Neural progenitor cell (in vitro differentiated cells): ENCODE results near the gene CBFA2T3. TPM values are rescaled to one million over a fixed set of nuclear protein-coding genes. Genes with fewer than 3 reads are reported as not detected.

ENCODE experiments used
- DNase-seq: peaks from one replicate; pipeline ENCODE4 v3.0.0-alpha.2; 2016; ENCODE audit warnings: low spot score
- H2AFZ ChIP-seq: fragments of 200-600 bp; sonication (generic); replicated peaks from 2 replicates; pipeline ENCODE4 v1.6.1; 2016; ENCODE audit warnings: antibody characterized with exemption
- H3F3A ChIP-seq: fragments of 200-600 bp; sonication (generic); 2 replicates; pipeline ENCODE4 v1.6.1; 2016; ENCODE audit warnings: antibody characterized with exemption, low read depth
- H3K27ac ChIP-seq: fragments of 200-600 bp; sonication (generic); 2 replicates; pipeline ENCODE4 v1.5.1; 2016; ENCODE audit warnings: mild to moderate bottlenecking
- H3K27me3 ChIP-seq: fragments of 200-600 bp; sonication (generic); 2 replicates; pipeline ENCODE4 v1.6.1; 2016; ENCODE audit warnings: mild to moderate bottlenecking, moderate library complexity
- H3K36me3 ChIP-seq: fragments of 200-600 bp; sonication (generic); 2 replicates; pipeline ENCODE4 v1.5.1; 2016
- H3K4me1 ChIP-seq: fragments of 200-600 bp; sonication (generic); 2 replicates; pipeline ENCODE4 v1.6.1; 2016; ENCODE audit warnings: mixed run types
- H3K4me2 ChIP-seq: fragments of 200-600 bp; sonication (generic); 2 replicates; pipeline ENCODE4 v1.6.1; 2016
- H3K4me3 ChIP-seq: fragments of 200-600 bp; sonication (generic); 2 replicates; pipeline ENCODE4 v1.5.1; 2016
- H3K79me2 ChIP-seq: fragments of 200-600 bp; sonication (generic); 2 replicates; pipeline ENCODE4 v1.6.1; 2016; ENCODE audit warnings: low read depth
- H3K9ac ChIP-seq: fragments of 200-600 bp; sonication (generic); 2 replicates; pipeline ENCODE4 v1.6.1; 2016
- H3K9me3 ChIP-seq: fragments of 200-600 bp; sonication (generic); 2 replicates; pipeline ENCODE4 v1.5.1; 2016; ENCODE audit warnings: low read depth
- H4K20me1 ChIP-seq: fragments of 200-600 bp; sonication (generic); 2 replicates; pipeline ENCODE4 v1.6.1; 2016; ENCODE audit warnings: low read depth
- H3K27ac Mint-ChIP-seq: 3 replicates; pipeline ENCODE4 v1.8.0; 2021; ENCODE audit warnings: mixed read lengths
- H3K27me3 Mint-ChIP-seq: 2 replicates; pipeline ENCODE4 v1.8.0; 2022; ENCODE audit warnings: low read depth, mild to moderate bottlenecking, inconsistent platforms, moderate library complexity, mixed read lengths; ENCODE audit not compliant: insufficient read depth
- H3K36me3 Mint-ChIP-seq: 3 replicates; pipeline ENCODE4 v1.8.0; 2021; ENCODE audit warnings: mixed read lengths
- H3K4me1 Mint-ChIP-seq: 3 replicates; pipeline ENCODE4 v1.8.0; 2021; ENCODE audit warnings: mixed read lengths
- H3K4me3 Mint-ChIP-seq: 3 replicates; pipeline ENCODE4 v1.8.0; 2021; ENCODE audit warnings: mild to moderate bottlenecking, moderate library complexity, mixed read lengths
- H3K9me3 Mint-ChIP-seq: 3 replicates; pipeline ENCODE4 v1.8.0; 2020; ENCODE audit warnings: mixed read lengths
- CTCF ChIP-seq: fragments of 200-600 bp; sonication (generic); IDR thresholded peaks from 2 replicates; pipeline ENCODE4 v1.5.1; 2017; ENCODE audit warnings: antibody characterized with exemption, mild to moderate bottlenecking
- EZH2 ChIP-seq: fragments of 200-600 bp; sonication (generic); IDR thresholded peaks from 2 replicates; pipeline ENCODE4 v1.6.1; 2017; ENCODE audit warnings: antibody characterized with exemption, mild to moderate bottlenecking, moderate library complexity
- EZH2phosphoT487 ChIP-seq: fragments of 200-600 bp; sonication (generic); IDR thresholded peaks from 2 replicates; pipeline ENCODE4 v1.6.1; 2017; ENCODE audit warnings: antibody characterized with exemption
- total RNA-seq: library from RNA; depleted of rRNA; stranded (reverse); fragments of >200 nt; gene quantifications from 2 replicates; pipeline ENCODE4 v1.2.3, GENCODE V29; 2015; ENCODE audit warnings: low replicate concordance

Gene CBFA2T3
- total RNA-seq, 1 donor from 2014 or later: 0.22 TPM

DNA sequence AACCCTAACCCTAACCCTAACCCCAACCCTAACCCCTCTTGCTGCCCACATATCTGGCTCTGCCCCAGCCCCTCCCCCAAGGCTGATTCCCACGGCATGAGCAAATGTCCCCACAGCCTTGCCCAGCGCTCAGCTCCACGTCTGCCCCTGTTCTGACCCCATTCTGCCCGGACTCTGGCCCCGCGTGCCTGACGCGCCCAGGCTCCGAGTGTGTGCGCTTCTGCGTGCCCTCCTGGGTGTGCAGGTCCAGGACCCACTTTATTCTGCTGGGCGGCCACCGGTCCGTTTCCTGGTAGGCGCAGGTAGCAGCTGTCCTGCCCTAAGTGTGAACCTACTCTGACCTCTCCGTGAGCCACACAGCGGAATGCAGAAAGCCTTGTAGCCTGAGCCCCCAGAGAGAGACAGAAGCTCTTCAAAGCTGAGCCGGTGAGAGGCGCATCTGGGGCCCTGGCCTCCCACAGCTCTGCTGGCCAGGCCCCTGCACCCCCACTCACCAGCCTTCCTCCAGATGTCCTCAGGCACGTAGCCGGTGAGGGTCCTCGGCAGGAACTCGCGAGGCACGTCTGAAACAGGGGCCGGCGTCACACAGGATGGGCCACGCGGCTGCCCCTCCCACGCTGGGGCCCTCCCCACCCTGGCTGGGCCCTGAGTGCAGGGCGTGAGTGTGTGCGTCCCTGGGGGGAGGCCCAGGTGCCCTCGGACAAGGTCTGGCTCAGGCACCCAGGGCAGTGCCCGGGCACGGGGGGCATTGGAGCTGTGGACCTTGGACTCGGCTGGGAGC lies 96.6 kb downstream of the CBFA2T3 start:
- peaks cover 12% of the 10 kb centered on the region for H3K4me1 Mint-ChIP-seq
- H3K36me3 Mint-ChIP-seq: no peaks in the 10 kb centered on the region
- Histone ChIP-seq H3K4me3 (no peak overlapping the region), H3K9me3 (no peaks in the 10 kb centered on the region), H4K20me1 (no peaks in the 10 kb centered on the region), H3K79me2 (no peaks in the 10 kb centered on the region), H3F3A (no peaks in the 10 kb centered on the region), H3K4me2 (no peak overlapping the region), H3K27me3 (no peaks in the 10 kb centered on the region), H3K4me1 (peaks cover 7% of the 10 kb centered on the region), H2AFZ (no peak overlapping the region), H3K36me3 (no peaks in the 10 kb centered on the region), H3K27ac (no peak overlapping the region), H3K9ac (no peak overlapping the region)
- H3K27me3 Mint-ChIP-seq: peaks cover 8% of the 10 kb centered on the region
- H3K4me3 Mint-ChIP-seq: no peak overlapping the region
- peak; percentile 40 for DNase-seq
- TF ChIP-seq CTCF (no peak), EZH2phosphoT487 (no peak), EZH2 (no peak)
- peak overlapping the region; percentile 65 for H3K27ac Mint-ChIP-seq
- H3K9me3 Mint-ChIP-seq: no peaks in the 10 kb centered on the region

DNA sequence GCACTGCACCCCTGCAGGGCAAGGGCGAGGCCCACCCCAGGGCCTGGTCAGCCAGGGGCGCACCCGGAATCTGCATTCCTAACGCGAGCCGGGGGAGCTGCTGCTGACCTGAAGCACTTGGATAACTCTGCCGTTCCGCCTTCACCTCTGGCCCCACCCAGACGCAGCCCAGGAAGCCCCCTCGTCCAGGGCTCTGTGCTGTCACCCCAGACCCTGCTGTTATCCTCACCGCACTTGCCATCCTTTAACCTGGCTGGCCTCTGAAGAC lies 97.3 kb downstream of the CBFA2T3 start:
- no peak overlapping the region for H3K9ac ChIP-seq
- no peaks in the 10 kb centered on the region for H3K9me3 ChIP-seq
- H3K27ac Mint-ChIP-seq: peak overlapping the region; percentile 65
- H3K4me1 Mint-ChIP-seq: peaks cover 12% of the 10 kb centered on the region
- no peak overlapping the region for H3K4me3 Mint-ChIP-seq
- H3K36me3 Mint-ChIP-seq: no peaks in the 10 kb centered on the region
- peaks cover 7% of the 10 kb centered on the region for H3K4me1 ChIP-seq
- no peaks in the 10 kb centered on the region for H3F3A ChIP-seq
- H3K27me3 ChIP-seq: no peaks in the 10 kb centered on the region
- H4K20me1 ChIP-seq: no peaks in the 10 kb centered on the region
- H3K79me2 ChIP-seq: no peaks in the 10 kb centered on the region
- no peak for TF ChIP-seq EZH2
- no peak overlapping the region for H3K4me2 ChIP-seq
- peaks cover 7% of the 10 kb centered on the region for H3K27me3 Mint-ChIP-seq
- H3K27ac ChIP-seq: no peak overlapping the region
- no peak overlapping the region for H3K4me3 ChIP-seq
- no peak overlapping the region for H2AFZ ChIP-seq
- H3K36me3 ChIP-seq: no peaks in the 10 kb centered on the region
- no peak for DNase-seq
- no peaks in the 10 kb centered on the region for H3K9me3 Mint-ChIP-seq

GRCh38 chr16:88878967-88879787 lies 97.8 kb downstream of the CBFA2T3 start:
- Histone ChIP-seq H3K4me3 (no peak overlapping the region), H4K20me1 (no peaks in the 10 kb centered on the region), H3K27me3 (no peaks in the 10 kb centered on the region), H3K9me3 (no peaks in the 10 kb centered on the region), H3F3A (no peaks in the 10 kb centered on the region), H3K4me2 (no peak overlapping the region), H3K4me1 (peaks cover 7% of the 10 kb centered on the region), H2AFZ (no peak overlapping the region), H3K9ac (no peak overlapping the region), H3K36me3 (no peaks in the 10 kb centered on the region), H3K27ac (no peak overlapping the region), H3K79me2 (no peaks in the 10 kb centered on the region)
- Mint-ChIP-seq H3K27me3 (peaks cover 9% of the 10 kb centered on the region), H3K36me3 (no peaks in the 10 kb centered on the region), H3K27ac (no peak overlapping the region), H3K4me3 (no peak overlapping the region), H3K9me3 (no peaks in the 10 kb centered on the region), H3K4me1 (peaks cover 12% of the 10 kb centered on the region)
- TF ChIP-seq CTCF (no peak), EZH2 (no peak), EZH2phosphoT487 (no peak)
- DNase-seq: no peak

- TF ChIP-seq CTCF (no peak), EZH2phosphoT487 (no peak), EZH2 (no peak)
- DNase-seq: no peak
- H3K27ac ChIP-seq: no peak overlapping the region
- H3K9me3 ChIP-seq: no peaks in the 10 kb centered on the region
- no peak overlapping the region for H3K9ac ChIP-seq
- no peaks in the 10 kb centered on the region for H4K20me1 ChIP-seq
- no peaks in the 10 kb centered on the region for H3K36me3 ChIP-seq
- H3F3A ChIP-seq: no peaks in the 10 kb centered on the region
- Mint-ChIP-seq H3K27me3 (peaks cover 12% of the 10 kb centered on the region), H3K4me1 (peaks cover 12% of the 10 kb centered on the region), H3K36me3 (no peaks in the 10 kb centered on the region), H3K9me3 (no peaks in the 10 kb centered on the region), H3K4me3 (no peak overlapping the region), H3K27ac (no peak overlapping the region)
- H3K4me3 ChIP-seq: no peak overlapping the region
- no peaks in the 10 kb centered on the region for H3K79me2 ChIP-seq
- H3K4me2 ChIP-seq: no peak overlapping the region
- peaks cover 7% of the 10 kb centered on the region for H3K4me1 ChIP-seq
- H2AFZ ChIP-seq: no peak overlapping the region
- no peaks in the 10 kb centered on the region for H3K27me3 ChIP-seq
Measured at GRCh38 chr16:88878356-88878755, 98.7 kb downstream of the CBFA2T3 start.
